ENCODE data around the gene SLC38A6. TPM values are rescaled to one million over a fixed set of nuclear protein-coding genes. Genes with fewer than 3 reads are reported as not detected.
"Not testable (repeated sequence)": the region's sequence is repeated elsewhere in the genome, so short reads cannot be mapped to it uniquely, and the experiment has no call there.

SLC38A6 gene
- total RNA-seq, 2 experiments from 2014 or later = 5.9 to 8.2 TPM

DNA sequence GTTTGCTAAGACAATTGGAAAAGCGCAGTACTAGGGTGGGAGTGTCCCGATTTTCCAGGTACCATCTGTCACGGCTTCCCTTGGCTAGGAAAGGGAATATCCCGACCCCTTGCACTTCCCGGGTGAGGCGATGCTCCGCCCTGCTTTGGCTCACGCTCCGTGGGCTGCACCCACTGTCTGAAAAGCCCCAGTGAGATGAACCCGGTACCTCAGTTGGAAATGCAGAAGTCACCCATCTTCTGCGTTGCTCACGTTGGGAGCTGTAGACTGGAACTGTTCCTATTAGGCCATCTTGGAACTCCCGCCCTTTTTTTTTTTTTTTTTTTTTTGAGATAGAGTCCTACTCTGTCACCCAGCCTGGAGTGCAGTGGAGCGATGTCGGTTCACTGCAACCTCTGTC lies 117.1 kb downstream of the SLC38A6 start:
- H3K36me3 Mint-ChIP-seq (ENCODE audit: low read depth); H3K27me3 Mint-ChIP-seq (ENCODE audit: low read depth); DNase-seq; H3K4me3 Mint-ChIP-seq; CTCF ChIA-PET; H3K9me3 Mint-ChIP-seq (ENCODE audit: insufficient read depth); POLR2A ChIA-PET; ATAC-seq; H3K27ac Mint-ChIP-seq: not testable (repeated sequence)
- H3K4me1 Mint-ChIP-seq (ENCODE audit: low read depth) = peaks cover 11% of the 10 kb centered on the region

DNA sequence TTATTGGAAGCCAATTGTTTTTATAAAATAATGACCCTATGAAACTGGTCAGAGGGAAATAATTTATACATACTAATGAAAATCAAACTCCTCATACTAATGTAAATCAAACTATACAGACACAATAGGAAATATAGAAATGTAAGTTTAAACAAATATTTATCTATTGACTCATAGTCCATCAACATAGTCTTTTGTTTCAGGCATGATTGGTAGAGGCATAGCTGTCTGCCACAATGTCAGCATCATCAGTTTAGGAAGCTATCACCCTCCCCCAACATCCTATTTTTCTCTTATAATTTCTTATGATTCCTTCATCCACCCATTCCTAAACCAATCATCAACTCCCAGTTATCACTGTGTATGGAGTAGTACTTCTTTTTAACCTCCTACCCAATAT lies 117.7 kb downstream of the SLC38A6 start:
- no peak for ATAC-seq
- DNase-seq = no peak
- ChIA-PET POLR2A (no interaction called here), CTCF (no interaction called here)
- H3K36me3 Mint-ChIP-seq (ENCODE audit: low read depth) = no peaks in the 10 kb centered on the region
- H3K27me3 Mint-ChIP-seq (ENCODE audit: low read depth) = no peaks in the 10 kb centered on the region
- peaks cover 5% of the 10 kb centered on the region for H3K9me3 Mint-ChIP-seq (ENCODE audit: insufficient read depth)
- H3K27ac Mint-ChIP-seq = no peak overlapping the region
- peaks cover 11% of the 10 kb centered on the region for H3K4me1 Mint-ChIP-seq (ENCODE audit: low read depth)
- H3K4me3 Mint-ChIP-seq = no peak overlapping the region

DNA sequence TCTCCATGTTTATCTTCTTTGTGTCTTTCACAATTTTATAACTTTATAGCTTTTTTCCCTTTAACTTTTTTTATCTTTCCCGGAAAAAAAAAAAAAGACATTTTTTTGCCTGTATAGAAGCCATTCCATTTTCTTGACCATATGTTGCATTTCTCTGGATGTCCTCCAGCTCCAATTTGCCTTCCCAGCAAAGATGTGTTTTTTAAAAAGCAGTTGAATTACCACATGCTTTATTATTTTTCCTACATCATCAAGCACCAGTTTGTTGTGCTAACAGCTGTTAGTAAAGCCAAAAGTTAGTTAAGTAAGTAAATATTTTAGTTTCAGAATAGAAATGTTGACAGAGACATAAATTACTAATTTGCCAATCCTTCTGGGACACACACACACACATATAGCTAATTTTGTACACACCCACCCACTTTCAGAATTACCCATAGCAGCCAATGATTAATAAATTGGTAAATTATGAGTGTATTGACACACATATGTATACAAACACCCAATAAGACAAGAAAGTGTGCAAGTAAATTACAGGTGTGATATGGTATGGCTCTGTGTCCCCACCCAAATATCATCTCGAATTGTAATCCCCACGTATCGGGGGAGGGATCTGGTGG lies 118.3 kb downstream of the SLC38A6 start:
- POLR2A ChIA-PET = no interaction called here
- Mint-ChIP-seq H3K9me3 (ENCODE audit: insufficient read depth) (peaks cover 5% of the 10 kb centered on the region), H3K27ac (no peak overlapping the region), H3K4me1 (ENCODE audit: low read depth) (peaks cover 15% of the 10 kb centered on the region), H3K36me3 (ENCODE audit: low read depth) (no peaks in the 10 kb centered on the region), H3K4me3 (no peak overlapping the region), H3K27me3 (ENCODE audit: low read depth) (no peaks in the 10 kb centered on the region)
- DNase-seq (no peak), ATAC-seq (no peak)
- CTCF ChIA-PET = no interaction called here

DNA sequence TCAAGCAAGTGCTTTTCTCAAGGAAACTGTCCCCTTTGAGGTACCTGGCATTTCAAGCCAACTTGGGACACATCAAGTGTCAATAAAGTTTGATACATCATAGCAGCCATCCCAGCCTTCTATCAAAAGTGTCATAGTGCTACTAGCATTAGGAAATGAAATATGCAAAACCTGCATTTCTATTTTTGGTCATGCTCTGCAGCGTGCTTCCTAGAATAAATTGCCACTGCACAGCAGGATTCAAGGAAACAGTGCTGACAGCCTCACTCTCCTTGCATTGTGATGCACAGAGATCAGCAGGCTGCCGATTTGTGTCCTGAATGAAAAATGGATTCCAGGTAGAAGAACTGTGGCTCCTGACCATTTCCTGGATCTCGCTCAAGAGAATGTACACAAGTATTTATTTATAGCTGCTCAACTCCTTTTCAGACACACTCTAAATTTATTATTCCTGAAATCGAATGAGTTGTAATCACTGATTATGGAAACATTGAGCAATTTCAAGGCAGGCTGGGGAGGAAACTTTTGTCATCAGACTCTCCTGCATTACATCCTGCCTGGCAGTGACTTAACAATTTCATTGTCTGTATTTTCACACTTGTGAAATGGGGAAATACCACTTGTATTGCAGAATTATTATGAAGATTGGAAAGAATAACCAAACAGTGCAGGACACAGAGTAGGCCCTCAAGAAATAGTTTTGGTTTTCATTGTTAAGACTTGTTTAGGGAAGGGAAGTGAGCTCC lies 120.9 kb downstream of the SLC38A6 start:
- peaks cover 15% of the 10 kb centered on the region for H3K4me1 Mint-ChIP-seq (ENCODE audit: low read depth)
- POLR2A ChIA-PET = no interaction called here
- H3K27ac Mint-ChIP-seq = no peak overlapping the region
- no peak for ATAC-seq
- no peak overlapping the region for H3K4me3 Mint-ChIP-seq
- H3K9me3 Mint-ChIP-seq (ENCODE audit: insufficient read depth) = peaks cover 5% of the 10 kb centered on the region
- no peak for DNase-seq
- H3K36me3 Mint-ChIP-seq (ENCODE audit: low read depth) = no peaks in the 10 kb centered on the region
- CTCF ChIA-PET = no interaction called here
- no peaks in the 10 kb centered on the region for H3K27me3 Mint-ChIP-seq (ENCODE audit: low read depth)

Other genes starting within 250 kb of the SLC38A6 start
- gene MNAT1, start 246.5 kb upstream of the SLC38A6 start, total RNA-seq = 10 to 100 TPM; 36.0 to 44.9 TPM
- 1 to 10 TPM; 6.8 to 8.0 TPM for gene TRMT5, start 166 bp upstream of the SLC38A6 start, total RNA-seq